T-cell (primary cell): ENCODE measurements around the gene UPP2. TPM values are rescaled to one million over a fixed set of nuclear protein-coding genes. Genes with fewer than 3 reads are reported as not detected.

Experiments
- ATAC-seq, 4 experiments: fragments of 200-7000 bp in 3 of 4; fragments of 150-1000 bp in 1 of 4; cut with Tn5 transposase; replicated peaks in 1 of 4; 1 replicate in 3 of 4; 2 replicates in 1 of 4; pipeline ENCODE4 v1.10.0; 2021; ENCODE audit warnings: moderate library complexity in 3 of 4, mild to moderate bottlenecking in 2 of 4, moderate number of reproducible peaks in 1 of 4
- CTCF ChIA-PET, 2 donors: fragments of 300-600 bp; sonication (Branson Sonifier 250); formaldehyde crosslinking; loops; one replicate each; lab custom pipeline; 2022; ENCODE audit warnings: antibody characterized with exemption in 2 of 2; lab: Charles Lee
- POLR2A ChIA-PET, 2 donors: fragments of 300-600 bp; sonication (Branson Sonifier 250); formaldehyde crosslinking; loops; one replicate each; lab custom pipeline; 2022; ENCODE audit warnings: antibody characterized with exemption in 2 of 2; lab: Charles Lee
- DNase-seq, 35 experiments: peaks; one replicate each; pipeline versions ENCODE4 v3.0.0 to v3.0.0-alpha.2; 2013 to 2023
- H3K27ac ChIP-seq: one replicate; pipeline ENCODE4 v1.5.1; 2013; ENCODE audit warnings: low read length
- H3K27me3 ChIP-seq, 2 experiments: replicated peaks in 1 of 2; 1 replicate in 1 of 2; 2 replicates in 1 of 2; pipeline versions ENCODE4 v1.6.1 to v1.7.0; 2013; ENCODE audit warnings: low read length in 1 of 2, mixed read lengths in 1 of 2; ENCODE audit not compliant: control insufficient read depth in 2 of 2, insufficient read depth in 2 of 2; ENCODE audit errors: extremely low read depth in 1 of 2
- H3K36me3 ChIP-seq, 2 donors: 1 replicate in 1 of 2; 2 replicates in 1 of 2; pipeline versions ENCODE4 v1.6.1 to v1.7.0; 2013; ENCODE audit warnings: low read length in 1 of 2; ENCODE audit not compliant: control insufficient read depth in 2 of 2, insufficient read depth in 1 of 2; ENCODE audit errors: extremely low read depth in 1 of 2
- H3K4me1 ChIP-seq, 2 experiments: 1 replicate in 1 of 2; 2 replicates in 1 of 2; pipeline versions ENCODE4 v1.6.1 to v1.7.0; 2013; ENCODE audit warnings: low read length in 2 of 2, mixed read lengths in 1 of 2; ENCODE audit not compliant: insufficient read depth in 2 of 2, control insufficient read depth in 1 of 2; ENCODE audit errors: extremely low read depth in 1 of 2
- H3K4me3 ChIP-seq, 2 donors: 1 replicate in 1 of 2; 2 replicates in 1 of 2; pipeline versions ENCODE4 v1.5.1 to v1.7.0; 2013; ENCODE audit warnings: mild to moderate bottlenecking in 2 of 2, low read length in 1 of 2, moderate library complexity in 1 of 2; ENCODE audit not compliant: control insufficient read depth in 1 of 2; ENCODE audit errors: extremely low read depth in 1 of 2
- H3K9me3 ChIP-seq: 2 replicates; pipeline ENCODE4 v1.7.0; 2013
- H3K27ac Mint-ChIP-seq, 2 donors: one replicate each; pipeline ENCODE4 v1.8.0; 2020 to 2021; ENCODE audit warnings: mild to moderate bottlenecking in 2 of 2, mixed read lengths in 2 of 2
- H3K27me3 Mint-ChIP-seq, 2 donors: one replicate each; pipeline ENCODE4 v1.8.0; 2021 to 2022; ENCODE audit warnings: mixed read lengths in 2 of 2
- H3K36me3 Mint-ChIP-seq: one replicate; pipeline ENCODE4 v1.8.0; 2021; ENCODE audit warnings: mixed read lengths
- H3K4me1 Mint-ChIP-seq, 3 donors: one replicate each; pipeline ENCODE4 v1.8.0; 2020 to 2022; ENCODE audit warnings: mixed read lengths in 3 of 3, mild to moderate bottlenecking in 1 of 3
- H3K4me3 Mint-ChIP-seq, 3 donors: one replicate each; pipeline ENCODE4 v1.8.0; 2020 to 2022; ENCODE audit warnings: mild to moderate bottlenecking in 3 of 3, mixed read lengths in 3 of 3, moderate library complexity in 3 of 3
- H3K9me3 Mint-ChIP-seq, 3 donors: one replicate each; pipeline ENCODE4 v1.8.0; 2020 to 2022; ENCODE audit warnings: mixed read lengths in 3 of 3
- WGBS: methylation state at CpG from one replicate; pipeline ENCODE4 v1.1.5; 2013; ENCODE audit warnings: missing lambda C conversion rate; ENCODE audit not compliant: insufficient coverage; 5-methylcytosine and 5-hydroxymethylcytosine counted together
- total RNA-seq, 35 experiments: library from RNA in 6 of 35; stranded (reverse) in 6 of 35; fragments of 120-200 nt in 1 of 35; gene quantifications; one replicate each; pipeline versions ENCODE4 v1.2.1 to v1.2.4 and lab custom pipeline; 2013 to 2026

UPP2 gene
- total RNA-seq = not detected
- not detected for total RNA-seq (2013)
- total RNA-seq (lab: John Stamatoyannopoulos, UW) = 0 to 0.38 (median 0.06) reads per million in 29 experiments

- Mint-ChIP-seq H3K4me1 (no peaks in the 10 kb centered on the region), H3K27me3 (peaks cover 0 to 3% of the 10 kb centered on the region in 2 donors), H3K9me3 (no peaks in the 10 kb centered on the region), H3K4me3 (no peak within 1 kb of the TSS), H3K36me3 (no peaks in the 10 kb centered on the region), H3K27ac (no peak within 1 kb of the TSS)
- Histone ChIP-seq H3K9me3 (no peaks in the 10 kb centered on the region), H3K36me3 (no peaks in the 10 kb centered on the region), H3K4me1 (no peaks in the 10 kb centered on the region), H3K4me3 (no peak within 1 kb of the TSS), H3K27ac (no peak within 1 kb of the TSS), H3K27me3 (peaks cover 0 to 3% of the 10 kb centered on the region in 2 experiments)
- CTCF ChIA-PET = no interaction called here
- ATAC-seq (no peak), DNase-seq (no peak)
- 88% methylated on average over 2 of the region's 3 CpGs for WGBS
- POLR2A ChIA-PET = no interaction called here
These were observed at the start of gene UPP2 for GRCh38 chr2:158101384-158101926. Gene UPP2 (plus strand): TSS chr2:158101876. CDS start chr2:158102064, 188 bp downstream.

GRCh38 chr2:158052761-158053160, 48.9 kb upstream of the UPP2 start:
- Mint-ChIP-seq H3K4me3 (no peak overlapping the region), H3K27ac (no peak overlapping the region), H3K36me3 (no peaks in the 10 kb centered on the region), H3K4me1 (no peaks in the 10 kb centered on the region), H3K27me3 (peaks cover 2 to 5% of the 10 kb centered on the region in 2 donors), H3K9me3 (no peaks in the 10 kb centered on the region)
- Histone ChIP-seq H3K36me3 (no peaks in the 10 kb centered on the region), H3K9me3 (no peaks in the 10 kb centered on the region), H3K4me1 (no peaks in the 10 kb centered on the region), H3K27me3 (no peaks in the 10 kb centered on the region), H3K27ac (no peak overlapping the region), H3K4me3 (no peak overlapping the region)
- no peak for DNase-seq
- ChIA-PET CTCF (no interaction called here), POLR2A (no interaction called here)
- ATAC-seq = no peak
- WGBS = no CpG with 5 or more reads among the region's 2 CpGs

- H3K4me1 ChIP-seq = no peaks in the 10 kb centered on the region
- H3K9me3 ChIP-seq = no peaks in the 10 kb centered on the region
- ATAC-seq = no peak
- Mint-ChIP-seq H3K4me1 (no peaks in the 10 kb centered on the region), H3K27ac (no peak overlapping the region), H3K27me3 (peaks cover 0 to 1% of the 10 kb centered on the region in 2 donors), H3K4me3 (no peak overlapping the region), H3K9me3 (no peaks in the 10 kb centered on the region), H3K36me3 (no peaks in the 10 kb centered on the region)
- H3K4me3 ChIP-seq = no peak overlapping the region
- DNase-seq = no peak
- H3K36me3 ChIP-seq = no peaks in the 10 kb centered on the region
- H3K27me3 ChIP-seq = no peaks in the 10 kb centered on the region
- WGBS = no CpG with 5 or more reads among the region's 2 CpGs
- ChIA-PET CTCF (no interaction called here), POLR2A (no interaction called here)
- no peak overlapping the region for H3K27ac ChIP-seq
These were observed 44.8 kb upstream of the UPP2 start for GRCh38 chr2:158056875-158057274.

- peaks cover under 1 to 6% (median 3%) of the 10 kb centered on the region in 3 donors for H3K9me3 Mint-ChIP-seq
- CTCF ChIA-PET = no interaction called here
- H3K4me3 ChIP-seq = no peak overlapping the region
These were observed 41.4 kb upstream of the UPP2 start for GRCh38 chr2:158060160-158060834.

GRCh38 chr2:158060835-158061435, 40.7 kb upstream of the UPP2 start:
- Mint-ChIP-seq H3K27me3 (peaks cover 0 to 1% of the 10 kb centered on the region in 2 donors), H3K27ac (no peak overlapping the region), H3K4me3 (no peak overlapping the region), H3K9me3 (peaks cover 3 to 6% (median 3%) of the 10 kb centered on the region in 3 donors), H3K4me1 (no peaks in the 10 kb centered on the region), H3K36me3 (no peaks in the 10 kb centered on the region)
- Histone ChIP-seq H3K27me3 (no peaks in the 10 kb centered on the region), H3K9me3 (no peaks in the 10 kb centered on the region), H3K27ac (no peak overlapping the region), H3K4me1 (no peaks in the 10 kb centered on the region), H3K36me3 (no peaks in the 10 kb centered on the region), H3K4me3 (no peak overlapping the region)
- ATAC-seq (no peak), DNase-seq (no peak)
- ChIA-PET CTCF (interaction anchor here in 1 of 2 donors (0.5 kb wide), 1 partner anchor 54 kb away, joined by 3 read pairs; no protein-coding TSS in a partner anchor), POLR2A (no interaction called here)
- WGBS = no CpG with 5 or more reads among the region's 5 CpGs

More at GRCh38 chr2:158060160-158060834, 41.4 kb upstream of the UPP2 start:
- DNase-seq = no peak
- Mint-ChIP-seq H3K4me1 (no peaks in the 10 kb centered on the region), H3K27ac (no peak overlapping the region), H3K27me3 (peaks cover 0 to 1% of the 10 kb centered on the region in 2 donors), H3K36me3 (no peaks in the 10 kb centered on the region), H3K4me3 (no peak overlapping the region)
- Histone ChIP-seq H3K27me3 (no peaks in the 10 kb centered on the region), H3K4me1 (no peaks in the 10 kb centered on the region), H3K27ac (no peak overlapping the region), H3K9me3 (no peaks in the 10 kb centered on the region), H3K36me3 (no peaks in the 10 kb centered on the region)
- POLR2A ChIA-PET = no interaction called here
- no peak for ATAC-seq
- WGBS = 43% methylated on average over 1 of the region's 2 CpGs

GRCh38 chr2:158061763-158062162, 39.9 kb upstream of the UPP2 start:
- no peaks in the 10 kb centered on the region for H3K27me3 ChIP-seq
- Mint-ChIP-seq H3K36me3 (no peaks in the 10 kb centered on the region), H3K27me3 (peaks cover 0 to 1% of the 10 kb centered on the region in 2 donors), H3K9me3 (peaks cover 3 to 6% (median 3%) of the 10 kb centered on the region in 3 donors), H3K4me3 (no peak overlapping the region), H3K4me1 (no peaks in the 10 kb centered on the region), H3K27ac (no peak overlapping the region)
- CTCF ChIA-PET = no interaction called here
- POLR2A ChIA-PET = no interaction called here
- no peaks in the 10 kb centered on the region for H3K36me3 ChIP-seq
- WGBS = 93% methylated on average over 2 of the region's 5 CpGs
- H3K9me3 ChIP-seq = no peaks in the 10 kb centered on the region
- H3K4me1 ChIP-seq = no peaks in the 10 kb centered on the region
- no peak for DNase-seq
- no peak for ATAC-seq
- H3K27ac ChIP-seq = no peak overlapping the region
- no peak overlapping the region for H3K4me3 ChIP-seq
